Activated CD8-positive, alpha-beta T cell treated with anti-CD3 and anti-CD28 coated beads for 36 hours (primary cell): ENCODE results near the gene TRIM45. TPM values are rescaled to one million over a fixed set of nuclear protein-coding genes. Genes with fewer than 3 reads are reported as not detected.

ENCODE experiments used
- ATAC-seq: fragments of 200-7000 bp; cut with Tn5 transposase; one replicate; pipeline ENCODE4 v1.10.0; 2021; ENCODE audit warnings: mild to moderate bottlenecking, moderate library complexity
- CTCF ChIA-PET: fragments of 350-600 bp; sonication (Branson Sonifier 250); formaldehyde crosslinking; loops from one replicate; lab custom pipeline; 2021; ENCODE audit warnings: antibody characterized with exemption; lab: Charles Lee
- POLR2A ChIA-PET: fragments of 350-600 bp; sonication (Branson Sonifier 250); formaldehyde crosslinking; loops from one replicate; lab custom pipeline; 2021; ENCODE audit warnings: antibody characterized with exemption; lab: Charles Lee
- DNase-seq: peaks from one replicate; pipeline ENCODE4 v3.0.0-alpha.2; 2020
- H3K27ac Mint-ChIP-seq: one replicate; pipeline ENCODE4 v1.8.0; 2021; ENCODE audit warnings: mild to moderate bottlenecking, mixed read lengths
- H3K27me3 Mint-ChIP-seq: one replicate; pipeline ENCODE4 v1.8.0; 2021; ENCODE audit warnings: mixed read lengths
- H3K36me3 Mint-ChIP-seq: one replicate; pipeline ENCODE4 v1.8.0; 2021; ENCODE audit warnings: low read depth, mixed read lengths
- H3K4me1 Mint-ChIP-seq: one replicate; pipeline ENCODE4 v1.8.0; 2021; ENCODE audit warnings: low read depth, mixed read lengths
- H3K4me3 Mint-ChIP-seq: one replicate; pipeline ENCODE4 v1.8.0; 2021; ENCODE audit warnings: mild to moderate bottlenecking, moderate library complexity, mixed read lengths
- H3K9me3 Mint-ChIP-seq: one replicate; pipeline ENCODE4 v1.8.0; 2021; ENCODE audit warnings: mixed read lengths
- CTCF ChIP-seq: fragments of 200-600 bp; IDR thresholded peaks from one replicate; pipeline ENCODE4 v1.8.0; 2022; ENCODE audit warnings: antibody characterized with exemption, mild to moderate bottlenecking
- intact Hi-C: fragments of 100-400 bp; cut with micrococcal nuclease; formaldehyde crosslinking; loops from one replicate; pipeline ENCODE4 v1.10.0; 2022
- total RNA-seq, 2 experiments: library from RNA; stranded (reverse); gene quantifications; one replicate each; pipeline ENCODE4 v1.2.3, GENCODE V29; 2021

The TRIM45 gene
- total RNA-seq, 2 experiments from 2014 or later: 0.27 TPM

DNA sequence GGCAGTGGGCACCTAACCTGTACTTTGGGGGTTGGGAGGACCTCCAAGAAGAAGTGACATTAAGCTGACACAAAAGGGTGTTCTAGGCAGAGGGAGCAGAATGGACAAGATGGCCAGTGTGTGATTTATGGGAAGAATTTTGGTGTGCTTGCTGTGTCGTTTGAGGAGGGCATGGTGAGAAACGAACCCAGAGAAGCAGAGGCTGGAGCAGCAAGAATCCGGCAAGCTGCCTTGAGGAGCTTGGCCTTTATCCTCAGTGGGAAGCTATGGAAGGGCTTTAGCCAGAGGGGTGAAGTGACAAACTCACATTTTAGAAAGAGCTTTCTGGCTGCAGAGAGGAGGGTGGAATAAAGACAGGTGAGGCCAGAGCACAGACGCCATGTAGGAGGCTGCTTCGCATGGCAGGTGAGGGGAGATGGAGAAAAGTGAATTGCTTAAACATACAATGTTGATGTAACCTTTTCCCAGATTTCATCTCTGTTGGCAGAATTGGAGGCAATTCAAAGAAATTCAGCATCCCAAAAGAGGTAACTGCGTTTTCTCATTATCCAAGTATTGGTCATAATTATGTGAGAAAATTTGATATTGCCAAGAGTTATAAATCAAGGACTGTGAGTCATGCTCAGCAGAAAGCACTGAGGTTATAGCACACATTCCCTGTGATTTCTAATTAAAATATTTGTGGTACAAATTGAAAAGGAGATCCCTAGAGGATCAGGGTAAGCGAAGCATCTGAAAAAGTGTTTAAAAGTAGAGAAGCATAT lies 26.5 kb downstream of the TRIM45 start:
- no peaks in the 10 kb centered on the region for H3K9me3 Mint-ChIP-seq
- CTCF ChIA-PET: interaction anchor here (1.0 to 4.3 kb wide), 9 partner anchors 14 to 956 kb away, joined by 3 to 27 read pairs (median 14); partner anchors contain the start of gene TTF2
- DNase-seq (no peak), ATAC-seq (no peak)
- H3K4me3 Mint-ChIP-seq: no peak overlapping the region
- no peak overlapping the region for H3K27ac Mint-ChIP-seq
- H3K27me3 Mint-ChIP-seq: no peaks in the 10 kb centered on the region
- TF ChIP-seq CTCF: no peak
- H3K36me3 Mint-ChIP-seq: peaks cover 82% of the 10 kb centered on the region
- intact Hi-C loops: no loop called here
- POLR2A ChIA-PET: interaction anchor here (1.3 kb wide), 1 partner anchor 10 kb away, joined by 6 read pairs; no protein-coding TSS in a partner anchor
- H3K4me1 Mint-ChIP-seq: peaks cover 23% of the 10 kb centered on the region

DNA sequence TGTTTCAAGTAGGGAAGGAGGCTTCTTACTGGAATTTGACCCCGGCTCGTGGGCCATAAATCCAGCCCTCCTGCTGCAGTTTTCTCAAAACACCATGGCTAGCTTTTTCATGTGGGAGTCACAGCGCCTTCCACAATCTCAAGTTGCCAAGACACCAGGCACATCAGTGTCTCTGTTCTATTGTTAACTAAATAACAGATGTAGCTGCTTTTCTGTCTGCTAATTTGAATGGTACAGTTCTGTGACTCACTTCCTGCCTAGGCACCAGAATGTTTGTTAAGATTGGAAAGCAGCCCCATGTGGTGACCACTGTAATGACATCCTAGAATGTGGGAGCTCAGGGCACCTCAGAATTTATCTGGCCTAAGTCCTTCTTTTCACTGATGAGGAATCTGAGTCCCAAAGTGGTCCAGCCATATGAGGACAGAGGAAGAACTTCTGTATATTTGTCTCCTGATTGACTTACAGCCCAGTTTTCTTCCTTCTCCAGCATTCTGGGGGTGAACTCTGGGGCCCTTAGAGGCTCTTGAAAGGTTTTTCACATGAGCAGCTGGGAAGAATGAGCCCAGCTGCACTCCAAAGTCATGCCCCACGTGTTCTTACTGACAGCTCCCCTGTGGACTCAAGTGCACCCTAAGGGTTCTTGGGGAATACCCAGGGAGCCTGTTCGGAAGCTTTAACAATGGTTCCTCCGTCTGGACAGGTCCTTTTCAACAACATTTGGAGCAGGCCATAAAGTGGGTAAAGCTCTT lies 27.5 kb downstream of the TRIM45 start:
- Mint-ChIP-seq H3K27me3 (no peaks in the 10 kb centered on the region), H3K4me1 (peaks cover 23% of the 10 kb centered on the region), H3K9me3 (no peaks in the 10 kb centered on the region), H3K36me3 (peaks cover 81% of the 10 kb centered on the region), H3K27ac (peak overlapping the region; percentile 20), H3K4me3 (no peak overlapping the region)
- intact Hi-C loops: no loop called here
- peak; percentile 99 for ATAC-seq
- peak; percentile 63 for DNase-seq
- peak; percentile 56 for TF ChIP-seq CTCF
- ChIA-PET POLR2A (interaction anchor here (0.7 to 2.9 kb wide), 8 partner anchors 9 to 332 kb away, joined by 3 to 12 read pairs (median 6); partner anchors contain the start of gene TTF2), CTCF (interaction anchor here (0.7 to 4.3 kb wide), 17 partner anchors 13 to 955 kb away, joined by 3 to 27 read pairs (median 4); partner anchors contain the start of gene TTF2)

- CTCF ChIA-PET: interaction anchor here (0.7 to 4.3 kb wide), 17 partner anchors 12 to 519 kb away, joined by 3 to 27 read pairs (median 4); partner anchors contain the start of gene TTF2
- intact Hi-C loops: no loop called here
- DNase-seq (peak; percentile 32), ATAC-seq (peak; percentile 46)
- no peaks in the 10 kb centered on the region for H3K27me3 Mint-ChIP-seq
- peaks cover 23% of the 10 kb centered on the region for H3K4me1 Mint-ChIP-seq
- no peak overlapping the region for H3K4me3 Mint-ChIP-seq
- no peak for TF ChIP-seq CTCF
- H3K36me3 Mint-ChIP-seq: peaks cover 82% of the 10 kb centered on the region
- H3K9me3 Mint-ChIP-seq: no peaks in the 10 kb centered on the region
- H3K27ac Mint-ChIP-seq: no peak overlapping the region
- POLR2A ChIA-PET: interaction anchor here (0.6 to 2.9 kb wide), 8 partner anchors 9 to 331 kb away, joined by 3 to 12 read pairs (median 4); partner anchors contain the start of gene TTF2
These were observed 28.4 kb downstream of the TRIM45 start for GRCh38 chr1:117093091-117093534.

- ATAC-seq: no peak
- H3K36me3 Mint-ChIP-seq: peaks cover 83% of the 10 kb centered on the region
- intact Hi-C loops: no loop called here
- ChIA-PET POLR2A (interaction anchor here (0.6 to 2.9 kb wide), 7 partner anchors 9 to 167 kb away, joined by 3 to 12 read pairs (median 5); partner anchors contain the start of gene TTF2), CTCF (interaction anchor here (0.8 to 4.3 kb wide), 14 partner anchors 12 to 518 kb away, joined by 3 to 27 read pairs (median 6); partner anchors contain the start of gene TTF2)
- no peak for TF ChIP-seq CTCF
- no peak overlapping the region for H3K4me3 Mint-ChIP-seq
- peaks cover 23% of the 10 kb centered on the region for H3K4me1 Mint-ChIP-seq
- no peaks in the 10 kb centered on the region for H3K9me3 Mint-ChIP-seq
- DNase-seq: no peak
- H3K27ac Mint-ChIP-seq: no peak overlapping the region
- no peaks in the 10 kb centered on the region for H3K27me3 Mint-ChIP-seq
These were observed 29.0 kb downstream of the TRIM45 start for GRCh38 chr1:117092594-117092993.
